Neural progenitor cell (in vitro differentiated cells): ENCODE results near the gene HDAC8. TPM values are rescaled to one million over a fixed set of nuclear protein-coding genes. Genes with fewer than 3 reads are reported as not detected.

Experiments used
- DNase-seq: peaks from one replicate; pipeline ENCODE4 v3.0.0-alpha.2; 2016; ENCODE audit warnings: low spot score
- H2AFZ ChIP-seq: fragments of 200-600 bp; sonication (generic); replicated peaks from 2 replicates; pipeline ENCODE4 v1.6.1; 2016; ENCODE audit warnings: antibody characterized with exemption
- H3F3A ChIP-seq: fragments of 200-600 bp; sonication (generic); 2 replicates; pipeline ENCODE4 v1.6.1; 2016; ENCODE audit warnings: antibody characterized with exemption, low read depth
- H3K27ac ChIP-seq: fragments of 200-600 bp; sonication (generic); 2 replicates; pipeline ENCODE4 v1.5.1; 2016; ENCODE audit warnings: mild to moderate bottlenecking
- H3K27me3 ChIP-seq: fragments of 200-600 bp; sonication (generic); 2 replicates; pipeline ENCODE4 v1.6.1; 2016; ENCODE audit warnings: mild to moderate bottlenecking, moderate library complexity
- H3K36me3 ChIP-seq: fragments of 200-600 bp; sonication (generic); 2 replicates; pipeline ENCODE4 v1.5.1; 2016
- H3K4me1 ChIP-seq: fragments of 200-600 bp; sonication (generic); 2 replicates; pipeline ENCODE4 v1.6.1; 2016; ENCODE audit warnings: mixed run types
- H3K4me2 ChIP-seq: fragments of 200-600 bp; sonication (generic); 2 replicates; pipeline ENCODE4 v1.6.1; 2016
- H3K4me3 ChIP-seq: fragments of 200-600 bp; sonication (generic); 2 replicates; pipeline ENCODE4 v1.5.1; 2016
- H3K79me2 ChIP-seq: fragments of 200-600 bp; sonication (generic); 2 replicates; pipeline ENCODE4 v1.6.1; 2016; ENCODE audit warnings: low read depth
- H3K9ac ChIP-seq: fragments of 200-600 bp; sonication (generic); 2 replicates; pipeline ENCODE4 v1.6.1; 2016
- H3K9me3 ChIP-seq: fragments of 200-600 bp; sonication (generic); 2 replicates; pipeline ENCODE4 v1.5.1; 2016; ENCODE audit warnings: low read depth
- H4K20me1 ChIP-seq: fragments of 200-600 bp; sonication (generic); 2 replicates; pipeline ENCODE4 v1.6.1; 2016; ENCODE audit warnings: low read depth
- H3K27ac Mint-ChIP-seq: 3 replicates; pipeline ENCODE4 v1.8.0; 2021; ENCODE audit warnings: mixed read lengths
- H3K27me3 Mint-ChIP-seq: 2 replicates; pipeline ENCODE4 v1.8.0; 2022; ENCODE audit warnings: low read depth, mild to moderate bottlenecking, inconsistent platforms, moderate library complexity, mixed read lengths; ENCODE audit not compliant: insufficient read depth
- H3K36me3 Mint-ChIP-seq: 3 replicates; pipeline ENCODE4 v1.8.0; 2021; ENCODE audit warnings: mixed read lengths
- H3K4me1 Mint-ChIP-seq: 3 replicates; pipeline ENCODE4 v1.8.0; 2021; ENCODE audit warnings: mixed read lengths
- H3K4me3 Mint-ChIP-seq: 3 replicates; pipeline ENCODE4 v1.8.0; 2021; ENCODE audit warnings: mild to moderate bottlenecking, moderate library complexity, mixed read lengths
- H3K9me3 Mint-ChIP-seq: 3 replicates; pipeline ENCODE4 v1.8.0; 2020; ENCODE audit warnings: mixed read lengths
- EZH2 ChIP-seq: fragments of 200-600 bp; sonication (generic); IDR thresholded peaks from 2 replicates; pipeline ENCODE4 v1.6.1; 2017; ENCODE audit warnings: antibody characterized with exemption, mild to moderate bottlenecking, moderate library complexity
- EZH2phosphoT487 ChIP-seq: fragments of 200-600 bp; sonication (generic); IDR thresholded peaks from 2 replicates; pipeline ENCODE4 v1.6.1; 2017; ENCODE audit warnings: antibody characterized with exemption
- total RNA-seq: library from RNA; depleted of rRNA; stranded (reverse); fragments of >200 nt; gene quantifications from 2 replicates; pipeline ENCODE4 v1.2.3, GENCODE V29; 2015; ENCODE audit warnings: low replicate concordance
- TF ChIP-seq, protein P1 (sequence below): fragments of 200-600 bp; sonication (generic); IDR thresholded peaks from 2 replicates; pipeline ENCODE4 v1.5.1; 2017; ENCODE audit warnings: antibody characterized with exemption, mild to moderate bottlenecking

Gene HDAC8
- total RNA-seq, 1 donor from 2014 or later, result 37.8 TPM

DNA sequence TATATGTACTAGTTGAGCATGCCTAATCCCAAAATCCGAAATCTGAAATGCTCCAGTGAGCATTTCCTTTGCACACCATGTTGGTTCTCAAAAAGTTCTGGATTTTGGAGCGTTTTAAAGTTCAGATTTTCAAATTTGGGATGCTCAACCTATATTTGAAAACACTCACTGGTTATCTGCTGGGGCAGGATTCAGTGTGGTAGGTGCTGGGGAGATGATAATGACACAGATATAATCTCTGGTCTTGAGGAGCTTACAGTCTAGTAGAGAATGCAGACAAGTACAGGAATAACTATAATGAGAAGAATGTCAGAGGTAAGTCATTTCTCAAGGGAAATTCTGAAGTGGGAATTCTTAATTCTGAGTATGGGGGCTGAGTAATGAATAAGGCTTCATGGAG lies 207.5 kb downstream of the HDAC8 start:
- TF ChIP-seq, protein P1, sequence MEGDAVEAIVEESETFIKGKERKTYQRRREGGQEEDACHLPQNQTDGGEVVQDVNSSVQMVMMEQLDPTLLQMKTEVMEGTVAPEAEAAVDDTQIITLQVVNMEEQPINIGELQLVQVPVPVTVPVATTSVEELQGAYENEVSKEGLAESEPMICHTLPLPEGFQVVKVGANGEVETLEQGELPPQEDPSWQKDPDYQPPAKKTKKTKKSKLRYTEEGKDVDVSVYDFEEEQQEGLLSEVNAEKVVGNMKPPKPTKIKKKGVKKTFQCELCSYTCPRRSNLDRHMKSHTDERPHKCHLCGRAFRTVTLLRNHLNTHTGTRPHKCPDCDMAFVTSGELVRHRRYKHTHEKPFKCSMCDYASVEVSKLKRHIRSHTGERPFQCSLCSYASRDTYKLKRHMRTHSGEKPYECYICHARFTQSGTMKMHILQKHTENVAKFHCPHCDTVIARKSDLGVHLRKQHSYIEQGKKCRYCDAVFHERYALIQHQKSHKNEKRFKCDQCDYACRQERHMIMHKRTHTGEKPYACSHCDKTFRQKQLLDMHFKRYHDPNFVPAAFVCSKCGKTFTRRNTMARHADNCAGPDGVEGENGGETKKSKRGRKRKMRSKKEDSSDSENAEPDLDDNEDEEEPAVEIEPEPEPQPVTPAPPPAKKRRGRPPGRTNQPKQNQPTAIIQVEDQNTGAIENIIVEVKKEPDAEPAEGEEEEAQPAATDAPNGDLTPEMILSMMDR, result no peak
- TF ChIP-seq EZH2 (no peak), EZH2phosphoT487 (no peak)
- Histone ChIP-seq H3K4me2 (no peak overlapping the region), H3K79me2 (no peaks in the 10 kb centered on the region), H3K36me3 (no peaks in the 10 kb centered on the region), H2AFZ (no peak overlapping the region), H3K27ac (no peak overlapping the region), H3K4me3 (no peak overlapping the region), H3K9ac (no peak overlapping the region), H3K9me3 (no peaks in the 10 kb centered on the region), H3K27me3 (no peaks in the 10 kb centered on the region), H3F3A (no peaks in the 10 kb centered on the region), H3K4me1 (no peaks in the 10 kb centered on the region), H4K20me1 (no peaks in the 10 kb centered on the region)
- peaks cover 5% of the 10 kb centered on the region for H3K4me1 Mint-ChIP-seq
- H3K36me3 Mint-ChIP-seq, result peaks cover 5% of the 10 kb centered on the region
- H3K27ac Mint-ChIP-seq, result no peak overlapping the region
- H3K4me3 Mint-ChIP-seq, result no peak overlapping the region
- no peak for DNase-seq
- H3K27me3 Mint-ChIP-seq, result peaks cover 7% of the 10 kb centered on the region
- H3K9me3 Mint-ChIP-seq, result no peaks in the 10 kb centered on the region

GRCh38 chrX:72360326-72360725 lies 212.3 kb downstream of the HDAC8 start:
- Histone ChIP-seq H3K4me3 (no peak overlapping the region), H2AFZ (no peak overlapping the region), H3K4me2 (no peak overlapping the region), H3K4me1 (no peaks in the 10 kb centered on the region), H3F3A (no peaks in the 10 kb centered on the region), H3K27ac (no peak overlapping the region), H3K36me3 (no peaks in the 10 kb centered on the region), H4K20me1 (no peaks in the 10 kb centered on the region), H3K27me3 (no peaks in the 10 kb centered on the region), H3K9ac (no peak overlapping the region), H3K9me3 (no peaks in the 10 kb centered on the region), H3K79me2 (no peaks in the 10 kb centered on the region)
- H3K9me3 Mint-ChIP-seq, result peaks cover 7% of the 10 kb centered on the region
- H3K4me1 Mint-ChIP-seq, result no peaks in the 10 kb centered on the region
- TF ChIP-seq EZH2phosphoT487, result no peak
- no peak for TF ChIP-seq EZH2
- TF ChIP-seq, protein P1, result no peak
- DNase-seq, result no peak
- no peak overlapping the region for H3K4me3 Mint-ChIP-seq
- peaks cover 6% of the 10 kb centered on the region for H3K27me3 Mint-ChIP-seq
- no peak overlapping the region for H3K27ac Mint-ChIP-seq
- H3K36me3 Mint-ChIP-seq, result peaks cover 2% of the 10 kb centered on the region

DNA sequence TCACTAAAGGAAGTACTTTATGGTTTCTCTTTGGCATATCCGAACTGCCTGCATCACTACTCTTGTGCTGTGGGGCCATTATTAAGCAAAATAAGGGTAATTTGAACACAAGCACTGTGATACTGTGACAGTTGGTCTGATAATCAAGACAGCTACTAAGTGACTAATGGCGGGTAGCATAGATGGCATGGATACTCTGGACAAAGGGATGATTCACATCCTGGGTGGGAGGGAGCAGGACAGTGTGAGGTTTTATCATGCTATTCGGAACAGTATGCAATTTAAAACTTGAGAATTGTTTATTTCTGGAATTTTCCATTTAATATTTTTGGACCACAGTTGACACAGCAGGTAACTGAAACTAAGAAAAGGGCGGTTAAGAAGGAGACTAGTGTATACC lies 214.3 kb downstream of the HDAC8 start:
- no peaks in the 10 kb centered on the region for H4K20me1 ChIP-seq
- no peak overlapping the region for H2AFZ ChIP-seq
- Mint-ChIP-seq H3K4me3 (no peak overlapping the region), H3K36me3 (peaks cover 2% of the 10 kb centered on the region), H3K9me3 (peaks cover 7% of the 10 kb centered on the region), H3K4me1 (no peaks in the 10 kb centered on the region), H3K27me3 (peaks cover 6% of the 10 kb centered on the region), H3K27ac (no peak overlapping the region)
- no peak overlapping the region for H3K4me2 ChIP-seq
- DNase-seq, result no peak
- no peaks in the 10 kb centered on the region for H3K27me3 ChIP-seq
- H3F3A ChIP-seq, result no peaks in the 10 kb centered on the region
- H3K36me3 ChIP-seq, result no peaks in the 10 kb centered on the region
- H3K9me3 ChIP-seq, result no peaks in the 10 kb centered on the region
- H3K4me3 ChIP-seq, result no peak overlapping the region
- TF ChIP-seq EZH2 (no peak), EZH2phosphoT487 (no peak)
- TF ChIP-seq, protein P1, result no peak
- no peak overlapping the region for H3K27ac ChIP-seq
- H3K79me2 ChIP-seq, result no peaks in the 10 kb centered on the region
- no peak overlapping the region for H3K9ac ChIP-seq
- no peaks in the 10 kb centered on the region for H3K4me1 ChIP-seq
